Testis (tissue), 3 donors: ENCODE measurements around the gene CSF2RB. TPM values are rescaled to one million over a fixed set of nuclear protein-coding genes. Genes with fewer than 3 reads are reported as not detected.

Experiments
- DNase-seq: peaks from one replicate; pipeline ENCODE4 v3.0.0-alpha.2; 2019
- H3K27ac ChIP-seq, 2 donors: fragments of 200-600 bp; sonication (generic); one replicate each; pipeline ENCODE4 v1.5.1; 2019
- H3K27me3 ChIP-seq: fragments of 200-600 bp; sonication (generic); one replicate; pipeline ENCODE4 v1.5.1; 2019
- H3K36me3 ChIP-seq: fragments of 200-600 bp; sonication (generic); one replicate; pipeline ENCODE4 v1.5.1; 2017; ENCODE audit warnings: low read depth; ENCODE audit errors: missing control alignments
- H3K4me1 ChIP-seq: fragments of 200-600 bp; sonication (generic); one replicate; pipeline ENCODE4 v1.5.1; 2019
- H3K4me3 ChIP-seq, 2 donors: fragments of 200-600 bp; sonication (generic); one replicate each; pipeline ENCODE4 v1.5.1; 2017 to 2019
- H3K9me3 ChIP-seq: fragments of 200-600 bp; sonication (generic); one replicate; pipeline ENCODE4 v1.5.1; 2017
- CTCF ChIP-seq, 3 experiments: fragments of 450-650 bp in 2 of 3; fragments of 200-600 bp in 1 of 3; sonication (generic) in 1 of 3; IDR thresholded peaks; one replicate each; pipeline ENCODE4 v1.5.1; 2016 to 2019; ENCODE audit warnings: antibody characterized with exemption in 3 of 3, mild to moderate bottlenecking in 2 of 3, moderate library complexity in 1 of 3
- POLR2A ChIP-seq: fragments of 450-650 bp; IDR thresholded peaks from one replicate; pipeline ENCODE4 v1.6.1; 2017; ENCODE audit warnings: antibody characterized with exemption, mild to moderate bottlenecking, moderate library complexity
- WGBS, 2 donors: methylation state at CpG; one replicate each; pipeline ENCODE4 v1.1.5; 2018; 5-methylcytosine and 5-hydroxymethylcytosine counted together
- intact Hi-C: fragments of 100-400 bp; cut with DNase I; formaldehyde crosslinking; loops from one replicate; pipeline ENCODE4 v1.15.1; 2023; ENCODE audit warnings: low total_unique reads
- polyA plus RNA-seq: library from polyadenylated mRNA; stranded (reverse); fragments of 350-450 nt; fragmentation: Illumina TruSeq; extraction: RNeasy Lipid Tissue Mini Kit (QIAGEN cat#74804); gene quantifications from one replicate; pipeline ENCODE4 v1.2.3, GENCODE V29; 2014; ENCODE audit warnings: low read depth, low replicate concordance; ENCODE audit not compliant: insufficient read depth
- total RNA-seq, 2 donors: library from RNA; depleted of rRNA; stranded (reverse); fragments of >200 nt; gene quantifications; one replicate each; pipeline ENCODE4 v1.2.3, GENCODE V29; 2016

The CSF2RB gene
- total and polyA plus RNA-seq, 3 donors from 2014 or later: 2.3 to 4.0 (median 2.6) TPM

GRCh38 chr22:36904260-36904880, 9.1 kb upstream of the CSF2RB start:
- DNase-seq: no peak
- Histone ChIP-seq H3K27me3 (no peaks in the 10 kb centered on the region), H3K27ac (no peak overlapping the region), H3K36me3 (no peaks in the 10 kb centered on the region), H3K4me3 (no peak overlapping the region), H3K9me3 (no peaks in the 10 kb centered on the region), H3K4me1 (no peaks in the 10 kb centered on the region)
- TF ChIP-seq CTCF (IDR thresholded peaks at IDR 0.05) (no peak), POLR2A (no peak)
- 85 to 90% methylated on average over 6 of the region's 6 CpGs for WGBS, 2 donors
- intact Hi-C loops: no loop called here

GRCh38 chr22:36907253-36908195, 5.9 kb upstream of the CSF2RB start:
- Histone ChIP-seq H3K36me3 (no peaks in the 10 kb centered on the region), H3K9me3 (no peaks in the 10 kb centered on the region), H3K27me3 (no peaks in the 10 kb centered on the region), H3K27ac (no peak overlapping the region), H3K4me1 (no peaks in the 10 kb centered on the region), H3K4me3 (no peak overlapping the region)
- intact Hi-C loops: no loop called here
- 82 to 83% methylated on average over 7 of the region's 7 CpGs for WGBS, 2 donors
- no peak for TF ChIP-seq CTCF (IDR thresholded peaks at IDR 0.05)
- TF ChIP-seq POLR2A: no peak
- no peak for DNase-seq

GRCh38 chr22:36910461-36910860, 3.0 kb upstream of the CSF2RB start:
- intact Hi-C loops: no loop called here
- no peak overlapping the region for H3K27ac ChIP-seq
- H3K4me1 ChIP-seq: no peaks in the 10 kb centered on the region
- no peaks in the 10 kb centered on the region for H3K9me3 ChIP-seq
- TF ChIP-seq CTCF (IDR thresholded peaks at IDR 0.05): no peak
- TF ChIP-seq POLR2A: no peak
- no peak for DNase-seq
- no peak overlapping the region for H3K4me3 ChIP-seq
- no peaks in the 10 kb centered on the region for H3K27me3 ChIP-seq
- H3K36me3 ChIP-seq: no peaks in the 10 kb centered on the region

- no peak overlapping the region for H3K27ac ChIP-seq
- DNase-seq: no peak
- H3K36me3 ChIP-seq: no peaks in the 10 kb centered on the region
- intact Hi-C loops: no loop called here
- no peaks in the 10 kb centered on the region for H3K4me1 ChIP-seq
- WGBS, 2 donors: 70 to 74% methylated on average over 13 of the region's 13 CpGs
- no peak overlapping the region for H3K4me3 ChIP-seq
- TF ChIP-seq CTCF (IDR thresholded peaks at IDR 0.05) (no peak), POLR2A (no peak)
- H3K9me3 ChIP-seq: no peaks in the 10 kb centered on the region
- H3K27me3 ChIP-seq: no peaks in the 10 kb centered on the region
Measured at GRCh38 chr22:36911887-36912661, 1.4 kb upstream of the CSF2RB start.
